ACC112 (cell line): ENCODE data around the gene BTRC.
"Not testable (repeated sequence)": the region's sequence is repeated elsewhere in the genome, so short reads cannot be mapped to it uniquely, and the experiment has no call there.

Experiments
- H2AFZ ChIP-seq: fragments of 200-600 bp; sonication (generic); one replicate; pipeline ENCODE4 v1.6.0; 2017; ENCODE audit warnings: antibody characterized with exemption, low read length; ENCODE audit not compliant: unreplicated experiment
- H3K27ac ChIP-seq: fragments of 200-600 bp; sonication (generic); 2 replicates; pipeline ENCODE4 v1.5.1; 2014; ENCODE audit warnings: low read depth, mild to moderate bottlenecking, antibody characterized with exemption, low read length, moderate library complexity
- H3K27me3 ChIP-seq: fragments of 200-600 bp; sonication (generic); 2 replicates; pipeline ENCODE4 v1.6.1; 2014; ENCODE audit warnings: mild to moderate bottlenecking, antibody characterized with exemption, low read length, moderate library complexity, mixed read lengths; ENCODE audit not compliant: insufficient read depth
- H3K36me3 ChIP-seq: fragments of 200-600 bp; sonication (generic); 2 replicates; pipeline ENCODE4 v1.6.1; 2016; ENCODE audit warnings: mild to moderate bottlenecking, antibody characterized with exemption, low read length, moderate library complexity, mixed read lengths; ENCODE audit not compliant: insufficient read depth
- H3K4me1 ChIP-seq: fragments of 200-600 bp; sonication (generic); one replicate; pipeline ENCODE4 v1.6.1; 2016; ENCODE audit warnings: low read length, mixed read lengths; ENCODE audit not compliant: insufficient read depth, unreplicated experiment, control insufficient read depth
- H3K4me3 ChIP-seq: fragments of 200-600 bp; sonication (generic); 2 replicates; pipeline ENCODE4 v1.5.1; 2014; ENCODE audit warnings: mild to moderate bottlenecking, low read depth, low read length
- H3K79me2 ChIP-seq: fragments of 200-600 bp; sonication (generic); one replicate; pipeline ENCODE4 v1.6.0; 2016; ENCODE audit warnings: low read length; ENCODE audit not compliant: control insufficient read depth, unreplicated experiment, insufficient read depth

BTRC gene

GRCh38 chr10:101363850-101364400 lies 10.0 kb downstream of the BTRC start:
- Histone ChIP-seq H3K27me3 (no peaks in the 10 kb centered on the region), H3K27ac (no peak overlapping the region), H3K36me3 (no peaks in the 10 kb centered on the region), H3K79me2 (peaks cover 28% of the 10 kb centered on the region), H3K4me1 (peaks cover 24% of the 10 kb centered on the region), H3K4me3 (no peak overlapping the region), H2AFZ (no peak overlapping the region)

GRCh38 chr10:101364721-101365120 lies 10.8 kb downstream of the BTRC start:
- Histone ChIP-seq H3K79me2 (peaks cover 21% of the 10 kb centered on the region), H2AFZ (no peak overlapping the region), H3K4me3 (no peak overlapping the region), H3K36me3 (no peaks in the 10 kb centered on the region), H3K4me1 (peaks cover 23% of the 10 kb centered on the region), H3K27ac (no peak overlapping the region), H3K27me3 (no peaks in the 10 kb centered on the region)

GRCh38 chr10:101367569-101368453 lies 13.8 kb downstream of the BTRC start:
- Histone ChIP-seq H3K79me2 (peaks cover 17% of the 10 kb centered on the region), H3K27ac (peak overlapping the region; percentile 33), H3K36me3 (no peaks in the 10 kb centered on the region), H3K27me3 (no peaks in the 10 kb centered on the region), H3K4me1 (peaks cover 23% of the 10 kb centered on the region), H2AFZ (no peak overlapping the region), H3K4me3 (no peak overlapping the region)

GRCh38 chr10:101373063-101373462 lies 19.1 kb downstream of the BTRC start:
- no peaks in the 10 kb centered on the region; the same call in 1 of the 2 replicates for H3K36me3 ChIP-seq
- H3K27ac ChIP-seq = no peak overlapping the region
- H2AFZ ChIP-seq = no peak overlapping the region
- no peaks in the 10 kb centered on the region for H3K27me3 ChIP-seq
- H3K4me1 ChIP-seq = peaks cover 1% of the 10 kb centered on the region
- H3K4me3 ChIP-seq = no peak overlapping the region
- peaks cover 8% of the 10 kb centered on the region for H3K79me2 ChIP-seq

GRCh38 chr10:101373993-101374392 lies 20.0 kb downstream of the BTRC start:
- H3K27ac ChIP-seq, H3K4me1 ChIP-seq, H3K4me3 ChIP-seq, H3K27me3 ChIP-seq, H2AFZ ChIP-seq, H3K36me3 ChIP-seq, H3K79me2 ChIP-seq: not testable (repeated sequence)

- no peaks in the 10 kb centered on the region for H3K27me3 ChIP-seq
- no peak overlapping the region for H2AFZ ChIP-seq
- peaks cover 4% of the 10 kb centered on the region for H3K79me2 ChIP-seq
- H3K36me3 ChIP-seq = no peaks in the 10 kb centered on the region; the same call in 1 of the 2 replicates
- H3K27ac ChIP-seq = no peak overlapping the region
- no peaks in the 10 kb centered on the region for H3K4me1 ChIP-seq
- H3K4me3 ChIP-seq = no peak overlapping the region
Observed at GRCh38 chr10:101375076-101375475, 21.1 kb downstream of the BTRC start.

GRCh38 chr10:101379663-101380352 lies 25.8 kb downstream of the BTRC start:
- Histone ChIP-seq H3K4me1 (no peaks in the 10 kb centered on the region), H2AFZ (no peak overlapping the region), H3K27me3 (no peaks in the 10 kb centered on the region), H3K4me3 (no peak overlapping the region), H3K27ac (no peak overlapping the region), H3K79me2 (peaks cover 3% of the 10 kb centered on the region), H3K36me3 (no peaks in the 10 kb centered on the region; the same call in 1 of the 2 replicates)

GRCh38 chr10:101380353-101381017 lies 26.5 kb downstream of the BTRC start:
- H3K79me2 ChIP-seq = peaks cover 3% of the 10 kb centered on the region
- no peak overlapping the region for H3K4me3 ChIP-seq

GRCh38 chr10:101385866-101386658 lies 32.1 kb downstream of the BTRC start:
- Histone ChIP-seq H3K36me3 (no peaks in the 10 kb centered on the region), H3K27me3 (no peaks in the 10 kb centered on the region), H3K79me2 (peaks cover 6% of the 10 kb centered on the region), H3K4me1 (peaks cover 13% of the 10 kb centered on the region), H2AFZ (no peak overlapping the region), H3K27ac (peak overlapping the region; percentile 38; the same call in 1 of the 2 replicates), H3K4me3 (no peak overlapping the region)

More at GRCh38 chr10:101380353-101381017, 26.5 kb downstream of the BTRC start:
- no peak overlapping the region for H2AFZ ChIP-seq
- peaks cover under 1% of the 10 kb centered on the region for H3K4me1 ChIP-seq
- no peaks in the 10 kb centered on the region; the same call in 1 of the 2 replicates for H3K36me3 ChIP-seq
- H3K27ac ChIP-seq = no peak overlapping the region
- no peaks in the 10 kb centered on the region for H3K27me3 ChIP-seq
